ENCODE measurements around the gene AP3B2.

- TF ChIP-seq POLR2A (IDR thresholded peaks at IDR 0.05), result no peak
- TF ChIP-seq CTCF (IDR thresholded peaks at IDR 0.05), result no peak
- TF ChIP-seq POLR2AphosphoS5 (IDR thresholded peaks at IDR 0.05), result no peak
These were observed 60.3 kb downstream of the AP3B2 start for GRCh38 chr15:82649226-82649999.

Data from breast epithelium (tissue), 3 donors.